ENCODE data around the gene CST4.
"Not testable (repeated sequence)": the region's sequence is repeated elsewhere in the genome, so short reads cannot be mapped to it uniquely, and the experiment has no call there.

Gene CST4

GRCh38 chr20:23659610-23659988 lies 29.2 kb downstream of the CST4 start:
- not testable (repeated sequence) for FAIRE-seq

- FAIRE-seq = no peak
These were observed 29.7 kb downstream of the CST4 start for GRCh38 chr20:23658989-23659609.

GRCh38 chr20:23658336-23658735 lies 30.5 kb downstream of the CST4 start:
- no peak for FAIRE-seq

GRCh38 chr20:23657202-23657601 lies 31.6 kb downstream of the CST4 start:
- no peak for FAIRE-seq

- FAIRE-seq = no peak
These were observed 32.5 kb downstream of the CST4 start for GRCh38 chr20:23656372-23656771.

- no peak for FAIRE-seq
These were observed 33.2 kb downstream of the CST4 start for GRCh38 chr20:23655491-23656211.

- FAIRE-seq = no peak
These were observed 34.1 kb downstream of the CST4 start for GRCh38 chr20:23654717-23655116.

- no peak for FAIRE-seq
These were observed 34.8 kb downstream of the CST4 start for GRCh38 chr20:23654000-23654399.

GRCh38 chr20:23653400-23653938 lies 35.4 kb downstream of the CST4 start:
- no peak for FAIRE-seq

GRCh38 chr20:23652926-23653325 lies 35.9 kb downstream of the CST4 start:
- FAIRE-seq = no peak

GRCh38 chr20:23652371-23652770 lies 36.5 kb downstream of the CST4 start:
- no peak for FAIRE-seq

GRCh38 chr20:23651117-23651516 lies 37.7 kb downstream of the CST4 start:
- no peak for FAIRE-seq

GRCh38 chr20:23649830-23650417 lies 38.9 kb downstream of the CST4 start:
- FAIRE-seq = no peak

GRCh38 chr20:23649242-23649641 lies 39.6 kb downstream of the CST4 start:
- no peak for FAIRE-seq

- no peak for FAIRE-seq
These were observed 41.5 kb downstream of the CST4 start for GRCh38 chr20:23647346-23647745.

- no peak for FAIRE-seq
These were observed 42.5 kb downstream of the CST4 start for GRCh38 chr20:23646106-23646873.

- no peak for FAIRE-seq
These were observed 43.3 kb downstream of the CST4 start for GRCh38 chr20:23645575-23645974.

GRCh38 chr20:23644164-23644563 lies 44.7 kb downstream of the CST4 start:
- no peak for FAIRE-seq

GRCh38 chr20:23643659-23644058 lies 45.2 kb downstream of the CST4 start:
- FAIRE-seq = no peak

- no peak for FAIRE-seq
These were observed 46.7 kb downstream of the CST4 start for GRCh38 chr20:23641936-23642751.

GRCh38 chr20:23640671-23641667 lies 47.9 kb downstream of the CST4 start:
- FAIRE-seq = no peak

All from G401.6 (cell line).